ENCODE measurements around the gene ELL3.

DNA sequence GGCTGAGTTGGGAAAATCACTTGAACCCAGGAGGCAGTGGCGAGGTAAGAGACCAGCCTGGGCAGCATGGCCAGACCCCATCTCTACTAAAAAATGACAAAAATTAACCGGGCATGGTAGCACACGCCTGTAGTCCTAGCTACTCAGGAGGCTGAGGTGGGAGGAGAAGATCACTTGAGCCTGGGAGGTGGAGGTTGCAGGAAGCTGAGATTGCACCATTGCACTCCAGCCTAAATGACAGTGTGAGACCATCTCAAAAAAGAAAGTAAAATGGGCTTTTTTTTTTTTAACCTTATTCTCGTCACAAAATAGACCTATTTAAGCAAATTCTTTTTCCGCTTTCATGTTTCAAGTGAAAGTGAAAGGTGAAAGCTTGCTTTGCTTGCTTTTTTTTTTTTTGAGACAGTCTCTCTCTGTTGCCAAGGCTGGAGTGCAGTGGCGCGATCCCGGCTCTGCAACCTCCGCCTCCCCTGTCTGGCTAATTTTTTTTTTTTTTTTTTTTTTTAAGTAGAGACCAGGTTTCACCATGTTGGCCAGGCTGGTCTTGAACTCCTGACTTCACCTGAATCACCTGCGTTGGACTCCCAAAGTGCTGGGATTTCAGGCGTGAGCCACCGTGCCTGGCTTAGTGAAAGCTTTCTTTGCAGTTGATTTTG, 26.9 kb downstream of the ELL3 start:
- TF ChIP-seq, protein P1, sequence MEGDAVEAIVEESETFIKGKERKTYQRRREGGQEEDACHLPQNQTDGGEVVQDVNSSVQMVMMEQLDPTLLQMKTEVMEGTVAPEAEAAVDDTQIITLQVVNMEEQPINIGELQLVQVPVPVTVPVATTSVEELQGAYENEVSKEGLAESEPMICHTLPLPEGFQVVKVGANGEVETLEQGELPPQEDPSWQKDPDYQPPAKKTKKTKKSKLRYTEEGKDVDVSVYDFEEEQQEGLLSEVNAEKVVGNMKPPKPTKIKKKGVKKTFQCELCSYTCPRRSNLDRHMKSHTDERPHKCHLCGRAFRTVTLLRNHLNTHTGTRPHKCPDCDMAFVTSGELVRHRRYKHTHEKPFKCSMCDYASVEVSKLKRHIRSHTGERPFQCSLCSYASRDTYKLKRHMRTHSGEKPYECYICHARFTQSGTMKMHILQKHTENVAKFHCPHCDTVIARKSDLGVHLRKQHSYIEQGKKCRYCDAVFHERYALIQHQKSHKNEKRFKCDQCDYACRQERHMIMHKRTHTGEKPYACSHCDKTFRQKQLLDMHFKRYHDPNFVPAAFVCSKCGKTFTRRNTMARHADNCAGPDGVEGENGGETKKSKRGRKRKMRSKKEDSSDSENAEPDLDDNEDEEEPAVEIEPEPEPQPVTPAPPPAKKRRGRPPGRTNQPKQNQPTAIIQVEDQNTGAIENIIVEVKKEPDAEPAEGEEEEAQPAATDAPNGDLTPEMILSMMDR (IDR thresholded peaks at IDR 0.05; ENCODE audit: borderline replicate concordance, extremely low read depth, low read length, poor library complexity, severe bottlenecking), result no peak
- TF ChIP-seq EZH2 (IDR thresholded peaks at IDR 0.05; ENCODE audit: borderline replicate concordance, low read depth, low read length, severe bottlenecking), result no peak
